GM12878 (cell line): ENCODE data around the gene TMEM150B. TPM values are rescaled to one million over a fixed set of nuclear protein-coding genes. Genes with fewer than 3 reads are reported as not detected.

ENCODE experiments used
- ATAC-seq: fragments of 200-7000 bp; cut with Tn5 transposase; 3 replicates; pipeline ENCODE4 v1.9.1; 2020; ENCODE audit warnings: mild to moderate bottlenecking, moderate library complexity
- BruUV-seq: library from RNA; stranded (reverse); fragments of 400-500 nt; replicated peaks from 2 replicates; lab custom pipeline; 2021; lab: Mats Ljungman, UMichigan
- CTCF ChIA-PET: fragments of 300-600 bp; sonication (Branson Sonifier 250); formaldehyde crosslinking; extraction: SDS; loops from one replicate; lab custom pipeline; 2021; ENCODE audit warnings: inconsistent platforms; lab: Yijun Ruan, JAX
- POLR2A ChIA-PET: fragments of 350-600 bp; formaldehyde crosslinking; extraction: SDS; loops from one replicate; lab custom pipeline; 2021; ENCODE audit warnings: inconsistent platforms; lab: Charles Lee
- RAD21 ChIA-PET: fragments of 300-600 bp; sonication (Branson Sonifier 250); formaldehyde crosslinking; loops from one replicate; lab custom pipeline; 2023; ENCODE audit warnings: antibody characterized with exemption; ENCODE audit not compliant: unreplicated experiment; lab: Charles Lee
- SMC1A ChIA-PET: fragments of 300-600 bp; sonication (Branson Sonifier 250); formaldehyde crosslinking; loops from one replicate; lab custom pipeline; 2023; ENCODE audit not compliant: unreplicated experiment, uncharacterized antibody; lab: Charles Lee
- DNase-seq: peaks from one replicate; pipeline ENCODE4 v3.0.0-alpha.2; 2011; ENCODE audit warnings: low read depth, low spot score
- FAIRE-seq: peaks from 3 replicates; lab custom pipeline; 2011; peaks lifted over from hg19 to GRCh38; lab: Jason Lieb, UNC
- H2AFZ ChIP-seq: 2 replicates; pipeline ENCODE4 v1.6.0; 2011; ENCODE audit warnings: low read depth, low read length, control low read depth; ENCODE audit not compliant: control insufficient read depth
- H3K27ac ChIP-seq: 2 replicates; pipeline ENCODE4 v1.5.1; 2011; ENCODE audit warnings: control low read depth; ENCODE audit not compliant: control insufficient read depth, insufficient read depth
- H3K27me3 ChIP-seq, 2 experiments: replicated peaks in 1 of 2; 2 replicates each; pipeline versions ENCODE4 v1.6.0 to v1.6.1; 2011; ENCODE audit warnings: low read length in 1 of 2; ENCODE audit not compliant: control insufficient read depth in 2 of 2, insufficient read depth in 2 of 2
- H3K36me3 ChIP-seq, 2 experiments: 2 replicates each; pipeline ENCODE4 v1.5.1; 2011; ENCODE audit warnings: low read length in 1 of 2; ENCODE audit not compliant: control insufficient read depth in 2 of 2, insufficient read depth in 2 of 2
- H3K4me1 ChIP-seq: 2 replicates; pipeline ENCODE4 v1.6.1; 2011; ENCODE audit warnings: mild to moderate bottlenecking, low read length, moderate library complexity, mixed read lengths; ENCODE audit not compliant: control insufficient read depth, insufficient read depth
- H3K4me2 ChIP-seq: 2 replicates; pipeline ENCODE4 v1.6.0; 2011; ENCODE audit warnings: control low read depth; ENCODE audit not compliant: control insufficient read depth, insufficient read depth
- H3K4me3 ChIP-seq: fragments of 200-600 bp; sonication (generic); 2 replicates; pipeline ENCODE4 v1.5.1; 2016
- H3K79me2 ChIP-seq: 2 replicates; pipeline ENCODE4 v1.6.0; 2011; ENCODE audit warnings: low read length; ENCODE audit not compliant: control insufficient read depth, insufficient read depth
- H3K9ac ChIP-seq: 2 replicates; pipeline ENCODE4 v1.8.0; 2011; ENCODE audit warnings: low read length, control low read depth, mixed read lengths; ENCODE audit not compliant: control insufficient read depth, insufficient read depth
- H3K9me3 ChIP-seq: replicated peaks from 3 replicates; pipeline ENCODE4 v1.5.1; 2011; ENCODE audit warnings: mild to moderate bottlenecking, low read length; ENCODE audit not compliant: control insufficient read depth, insufficient read depth
- H4K20me1 ChIP-seq: 2 replicates; pipeline ENCODE4 v1.6.0; 2011; ENCODE audit not compliant: control insufficient read depth, insufficient read depth
- CUX1 ChIP-seq: IDR thresholded peaks from 2 replicates; pipeline ENCODE4 v1.6.1; 2012; ENCODE audit warnings: improper control_type of control experiment, low read depth, low read length; ENCODE audit not compliant: insufficient replicate concordance
- E2F8 ChIP-seq: fragments of 450-650 bp; IDR thresholded peaks from 2 replicates; pipeline ENCODE4 v1.6.1; 2018; ENCODE audit warnings: mild to moderate bottlenecking, low read depth, moderate library complexity; ENCODE audit not compliant: partially characterized antibody
- EZH2 ChIP-seq: IDR thresholded peaks from 2 replicates; pipeline ENCODE4 v1.6.1; 2012; ENCODE audit warnings: low read depth, mild to moderate bottlenecking, control low read depth, inconsistent platforms, low read length, borderline replicate concordance; ENCODE audit not compliant: control insufficient read depth
- HCFC1 ChIP-seq: fragments of 150-350 bp; IDR thresholded peaks from 2 replicates; pipeline ENCODE4 v1.6.1; 2014; ENCODE audit warnings: low read length
- MTA2 ChIP-seq: fragments of 450-650 bp; IDR thresholded peaks from 2 replicates; pipeline ENCODE4 v1.6.1; 2016; ENCODE audit warnings: low read depth, mild to moderate bottlenecking, moderate library complexity
- PKNOX1 ChIP-seq: fragments of 450-650 bp; IDR thresholded peaks from 2 replicates; pipeline ENCODE4 v1.6.1; 2016; ENCODE audit warnings: mild to moderate bottlenecking
- SPI1 ChIP-seq: IDR thresholded peaks from 2 replicates; pipeline ENCODE4 v1.6.1; 2011; ENCODE audit warnings: low read depth, mild to moderate bottlenecking, low read length, moderate library complexity, borderline replicate concordance; ENCODE audit not compliant: insufficient read depth
- STAT3 ChIP-seq: IDR thresholded peaks from 2 replicates; pipeline ENCODE4 v1.6.1; 2011; ENCODE audit warnings: low read depth, low read length, improper control_type of control experiment
- ZNF384 ChIP-seq: IDR thresholded peaks from 2 replicates; pipeline ENCODE4 v1.6.1; 2012; ENCODE audit warnings: low read depth, mild to moderate bottlenecking, low read length, improper control_type of control experiment, borderline replicate concordance
- WGBS: methylation state at CpG from one replicate; pipeline ENCODE4 v1.1.6; 2016; ENCODE audit warnings: low lambda C conversion rate; ENCODE audit not compliant: insufficient replicate concordance, insufficient coverage; ENCODE audit errors: missing lambda C conversion rate; 5-methylcytosine and 5-hydroxymethylcytosine counted together
- in situ Hi-C: fragments of 300-500 bp; cut with MboI; formaldehyde crosslinking; loops from 9 replicates; pipeline ENCODE4 v1.14.3; 2018; ENCODE audit warnings: mixed read lengths
- intact Hi-C: fragments of 100-400 bp; cut with micrococcal nuclease; formaldehyde crosslinking; loops from one replicate; pipeline ENCODE4 v1.14.2; 2022; ENCODE audit not compliant: unreplicated experiment
- polyA plus RNA-seq, 11 experiments: library from polyadenylated mRNA; depleted of rRNA in 4 of 11; unstranded in 6 of 11; stranded (reverse) in 5 of 11; fragments of >200 nt; fragmentation: Nextera tagmentation in 4 of 11; fragmentation: Illumina TruSeq in 1 of 11; extraction: Ambion mirVana in 4 of 11; extraction: Trizol in 1 of 11; gene quantifications; 1 replicate in 1 of 11; 2 replicates in 10 of 11; pipeline versions ENCODE4 v1.2.1 to v1.2.3, GENCODE V29; 2011 to 2016; ENCODE audit warnings: inconsistent platforms in 2 of 11, missing spikeins in 2 of 11, low read depth in 1 of 11
- total RNA-seq, 4 experiments: library from RNA; depleted of rRNA in 3 of 4; stranded (reverse); fragments of >200 nt in 3 of 4; fragmentation: Illumina TruSeq in 1 of 4; extraction: Trizol in 1 of 4; gene quantifications; 2 replicates each; pipeline versions ENCODE4 v1.2.1 to v1.2.3, GENCODE V29; 2013 to 2021
- TF ChIP-seq, protein P1 (sequence below): fragments of 450-650 bp; IDR thresholded peaks from 2 replicates; pipeline ENCODE4 v1.6.1; 2016; ENCODE audit warnings: mild to moderate bottlenecking

The TMEM150B gene
- total and polyA plus RNA-seq, 10 of the 15 experiments (the other 5 are each of a cell fraction or from before 2014, with no cell fraction given): 0.09 to 0.23 (median 0.18) TPM; not detected in 6

DNA sequence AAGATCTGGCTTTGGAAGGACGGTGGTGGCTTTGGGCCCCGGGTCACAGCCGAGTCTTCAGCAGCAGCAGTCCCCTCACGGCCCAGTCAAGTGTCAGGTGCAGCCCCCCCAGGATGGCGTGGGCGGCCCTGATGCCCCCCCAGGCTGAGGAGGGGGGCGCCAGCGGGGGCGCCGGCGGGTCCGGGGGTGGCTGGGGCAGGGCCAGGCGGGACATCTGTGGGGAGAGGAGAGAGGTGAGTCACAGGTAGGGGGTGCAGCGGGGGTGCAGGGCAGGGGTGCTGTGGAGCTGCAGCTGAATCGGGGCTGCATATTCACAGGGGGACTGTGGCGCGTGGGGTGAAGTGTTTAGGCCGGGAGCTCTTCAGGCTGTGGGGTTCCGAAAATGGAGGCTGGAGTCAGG lies 40.8 kb upstream of the TMEM150B start (continued):
- no peak for TF ChIP-seq STAT3
- no peak for TF ChIP-seq MTA2
- TF ChIP-seq PKNOX1: no peak
- no peak for TF ChIP-seq HCFC1
- TF ChIP-seq SPI1: no peak

DNA sequence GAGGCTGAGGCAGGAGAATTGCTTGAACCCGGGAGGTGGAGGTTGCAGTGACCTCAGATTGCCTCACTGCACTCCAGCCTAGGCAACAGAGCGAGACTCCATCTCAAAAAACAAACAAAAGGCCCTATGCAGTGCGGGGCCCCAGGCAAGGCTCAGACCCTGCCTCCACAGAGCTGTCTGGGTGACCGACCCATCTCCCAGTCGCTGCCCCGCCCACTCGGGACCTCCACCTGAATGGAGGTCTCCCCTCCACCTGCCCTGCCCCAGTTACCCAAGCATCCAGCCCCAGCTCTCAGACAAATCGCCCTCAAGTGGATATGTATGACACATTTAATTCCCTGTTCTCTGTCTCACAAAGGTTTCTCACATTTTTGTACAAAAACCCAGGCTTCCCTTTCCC lies 40.1 kb upstream of the TMEM150B start:
- no peak overlapping the region for H3K27ac ChIP-seq
- H3K9ac ChIP-seq: no peak overlapping the region
- POLR2A ChIA-PET: interaction anchor here (0.7 kb wide), 1 partner anchor 71 kb away, joined by 4 read pairs; no protein-coding TSS in a partner anchor
- DNase-seq (no peak), FAIRE-seq (no peak), ATAC-seq (no peak)
- RAD21 ChIA-PET: no interaction called here
- H4K20me1 ChIP-seq: no peaks in the 10 kb centered on the region
- no peaks in the 10 kb centered on the region for H3K79me2 ChIP-seq
- H3K4me2 ChIP-seq: no peak overlapping the region
- SMC1A ChIA-PET: no interaction called here
- in situ Hi-C loops: no loop called here
- peaks cover 3 to 10% of the 10 kb centered on the region in 2 experiments; a peak in 3 of 4 replicates for H3K27me3 ChIP-seq
- H3K9me3 ChIP-seq: no peaks in the 10 kb centered on the region
- no peak overlapping the region for H3K4me3 ChIP-seq
- CTCF ChIA-PET: no interaction called here
- intact Hi-C loops: no loop called here
- no TSS peak for BruUV-seq
- WGBS: 13% methylated on average over 7 of the region's 8 CpGs
- H3K36me3 ChIP-seq: no peaks in the 10 kb centered on the region
- no peaks in the 10 kb centered on the region for H3K4me1 ChIP-seq
- H2AFZ ChIP-seq: no peak overlapping the region
- no peak for TF ChIP-seq ZNF384
- no peak for TF ChIP-seq EZH2
- no peak for TF ChIP-seq E2F8
- TF ChIP-seq CUX1: no peak
- TF ChIP-seq PKNOX1: no peak
- TF ChIP-seq, protein P1, sequence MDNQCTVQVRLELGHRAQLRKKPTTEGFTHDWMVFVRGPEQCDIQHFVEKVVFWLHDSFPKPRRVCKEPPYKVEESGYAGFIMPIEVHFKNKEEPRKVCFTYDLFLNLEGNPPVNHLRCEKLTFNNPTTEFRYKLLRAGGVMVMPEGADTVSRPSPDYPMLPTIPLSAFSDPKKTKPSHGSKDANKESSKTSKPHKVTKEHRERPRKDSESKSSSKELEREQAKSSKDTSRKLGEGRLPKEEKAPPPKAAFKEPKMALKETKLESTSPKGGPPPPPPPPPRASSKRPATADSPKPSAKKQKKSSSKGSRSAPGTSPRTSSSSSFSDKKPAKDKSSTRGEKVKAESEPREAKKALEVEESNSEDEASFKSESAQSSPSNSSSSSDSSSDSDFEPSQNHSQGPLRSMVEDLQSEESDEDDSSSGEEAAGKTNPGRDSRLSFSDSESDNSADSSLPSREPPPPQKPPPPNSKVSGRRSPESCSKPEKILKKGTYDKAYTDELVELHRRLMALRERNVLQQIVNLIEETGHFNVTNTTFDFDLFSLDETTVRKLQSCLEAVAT: no peak
